ENCODE data around the gene SORCS3.

The SORCS3 gene

GRCh38 chr10:104648421-104648820 is 7.3 kb downstream of the SORCS3 start:
- ATAC-seq = no peak

GRCh38 chr10:104650072-104650471 is 9.0 kb downstream of the SORCS3 start:
- ATAC-seq = no peak

DNA sequence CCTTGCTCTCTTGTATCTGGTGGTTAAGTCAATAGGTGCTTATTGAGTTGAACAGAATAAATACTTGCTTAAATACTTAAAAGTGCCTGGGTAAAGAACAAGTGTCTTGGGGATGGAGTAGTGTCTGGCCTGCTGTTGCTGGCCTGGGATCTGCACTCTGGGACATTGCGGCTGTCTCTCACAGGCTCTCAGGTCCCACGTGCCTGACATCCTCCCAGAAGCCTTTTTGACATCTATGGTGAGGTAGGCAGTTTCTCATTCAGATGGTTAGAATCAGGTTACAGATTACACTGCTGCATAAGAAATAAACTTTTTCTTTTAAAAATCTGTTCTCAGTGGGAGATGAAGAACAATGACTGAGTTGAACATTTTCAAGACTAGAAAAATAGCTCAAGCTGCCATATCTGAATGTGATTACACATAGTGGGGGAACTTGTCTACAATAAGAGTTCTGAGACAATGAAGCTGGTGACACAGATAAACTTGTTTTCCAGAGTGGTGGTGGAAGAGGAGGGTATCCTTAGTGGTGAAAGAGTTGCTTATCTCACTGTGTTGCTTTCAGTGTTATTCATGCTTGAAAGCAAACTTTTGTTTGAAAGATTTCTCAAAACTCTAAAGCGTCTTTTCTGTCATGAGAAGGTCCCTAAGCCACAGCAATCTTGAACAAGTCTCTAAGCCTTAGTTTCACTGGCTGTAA is 9.7 kb downstream of the SORCS3 start:
- no peak for ATAC-seq

DNA sequence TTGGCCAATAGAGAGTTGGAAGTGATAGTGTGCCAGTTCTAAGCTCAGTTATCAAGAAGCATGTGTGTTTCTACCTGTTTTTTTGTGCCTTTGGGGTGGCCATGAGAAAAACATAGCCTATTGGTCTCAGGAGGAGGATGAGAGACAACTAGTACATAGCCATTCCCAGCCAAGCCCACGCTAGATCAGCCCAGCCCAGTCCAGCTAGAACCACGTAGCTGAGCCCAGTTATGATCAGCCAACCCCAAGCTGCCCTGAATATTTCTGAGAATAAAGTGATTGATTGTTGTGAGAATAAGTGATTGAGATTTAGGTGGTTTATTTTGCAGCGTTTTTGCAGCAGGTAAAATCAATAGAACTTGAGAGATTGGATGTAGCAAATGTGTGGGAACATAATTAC is 15.9 kb downstream of the SORCS3 start:
- no peak for ATAC-seq

- ATAC-seq = no peak
Measured at GRCh38 chr10:104657457-104657856, 16.4 kb downstream of the SORCS3 start.

DNA sequence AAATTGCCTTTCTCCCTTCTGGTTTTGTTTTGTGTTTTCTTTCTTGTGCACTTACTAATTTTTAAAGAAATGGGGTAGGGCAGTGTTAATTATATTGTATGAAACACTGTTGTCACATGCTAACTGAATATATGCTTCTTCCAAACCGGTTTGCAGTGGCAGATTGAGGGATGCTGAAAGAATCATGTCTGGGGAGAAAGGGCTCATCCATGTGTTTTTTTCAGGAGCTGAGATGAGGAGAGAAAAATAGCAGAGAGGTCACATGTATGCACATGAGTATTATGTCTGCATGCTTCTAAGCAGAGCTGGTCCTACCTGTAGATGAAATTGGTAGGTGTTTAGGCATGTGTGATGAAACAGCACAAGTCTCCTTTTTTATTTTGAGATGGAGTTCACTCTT is 17.0 kb downstream of the SORCS3 start:
- no peak for ATAC-seq

DNA sequence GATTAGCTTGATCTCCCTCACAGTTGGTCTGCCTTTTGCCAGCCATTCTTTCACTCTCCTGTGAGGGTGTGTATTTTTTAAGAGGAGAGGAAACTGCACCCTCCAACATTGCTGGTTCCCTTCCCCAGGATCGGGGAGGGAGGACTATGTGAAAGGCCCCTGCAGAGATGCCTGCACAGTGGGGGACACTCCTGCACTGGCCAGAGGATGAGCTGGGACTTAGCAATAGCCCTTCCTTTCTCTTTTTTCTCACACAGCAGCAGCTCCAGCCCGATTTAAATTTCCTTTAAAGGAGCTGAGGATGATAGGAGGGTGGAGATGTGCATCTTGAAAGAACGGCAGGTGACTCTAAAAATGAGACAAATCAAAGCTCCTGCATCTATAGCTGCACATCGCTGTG is 18.7 kb downstream of the SORCS3 start:
- ATAC-seq = no peak

GRCh38 chr10:104663076-104663475 is 22.0 kb downstream of the SORCS3 start:
- no peak for ATAC-seq

DNA sequence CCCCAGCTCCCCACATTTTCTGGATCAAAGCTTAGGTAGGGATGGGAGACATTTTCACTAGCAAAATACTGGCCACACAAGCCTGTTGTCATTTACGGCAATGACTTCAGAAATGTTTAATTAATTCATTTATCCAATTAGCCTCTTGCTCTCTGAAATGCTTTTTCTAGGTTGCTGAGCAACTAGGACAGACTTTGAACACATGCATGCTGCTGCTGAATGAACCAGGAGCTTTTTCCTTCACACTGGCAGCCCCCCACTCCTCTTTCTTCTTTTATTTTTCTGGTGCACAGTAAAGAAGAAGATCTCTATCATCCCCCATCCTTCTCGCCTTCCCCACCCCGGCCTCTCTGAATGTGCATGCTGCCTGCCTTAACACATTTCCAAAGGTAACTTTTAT is 22.5 kb downstream of the SORCS3 start:
- ATAC-seq = no peak

DNA sequence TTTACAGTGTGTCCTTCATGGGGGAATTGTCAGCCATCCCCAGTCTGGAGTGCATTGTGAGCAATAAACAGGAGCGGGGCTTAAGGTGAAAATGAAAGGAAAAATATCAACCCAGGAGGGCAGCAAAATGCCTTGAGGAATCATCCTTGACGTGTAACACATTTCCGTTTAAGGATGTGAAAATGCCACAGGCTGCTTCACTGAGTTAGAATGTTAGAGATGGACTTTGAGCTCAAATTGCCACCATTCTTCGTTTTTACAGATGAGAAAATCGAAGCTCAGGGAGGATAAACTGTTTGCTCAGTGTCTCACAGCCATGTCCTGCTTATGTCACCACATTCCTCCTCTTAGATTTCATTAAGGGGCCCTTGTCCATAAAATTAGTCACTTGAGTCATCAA is 23.1 kb downstream of the SORCS3 start:
- no peak for ATAC-seq

GRCh38 chr10:104665174-104665573 is 24.1 kb downstream of the SORCS3 start:
- ATAC-seq = no peak

- no peak for ATAC-seq
Measured at GRCh38 chr10:104666106-104666505, 25.0 kb downstream of the SORCS3 start.

DNA sequence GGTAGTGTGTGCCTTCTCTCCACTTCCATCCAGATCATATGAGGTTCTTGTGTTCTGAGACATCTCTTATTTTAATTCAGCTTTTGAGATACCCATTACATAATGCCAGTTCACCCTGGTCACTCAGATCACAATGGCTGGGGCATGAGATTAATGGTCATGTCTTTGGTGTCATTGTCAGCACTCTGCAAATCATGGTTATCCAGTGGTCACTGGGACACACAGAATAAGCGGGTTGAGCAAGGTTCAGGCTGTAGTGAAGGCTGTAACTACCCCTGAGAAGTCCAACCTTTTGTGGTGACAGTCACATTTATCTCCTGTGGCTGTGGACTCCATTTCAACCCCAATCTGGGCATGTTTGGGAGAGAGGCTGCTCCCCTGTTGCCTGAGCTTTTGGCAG is 35.8 kb downstream of the SORCS3 start:
- ATAC-seq = no peak

DNA sequence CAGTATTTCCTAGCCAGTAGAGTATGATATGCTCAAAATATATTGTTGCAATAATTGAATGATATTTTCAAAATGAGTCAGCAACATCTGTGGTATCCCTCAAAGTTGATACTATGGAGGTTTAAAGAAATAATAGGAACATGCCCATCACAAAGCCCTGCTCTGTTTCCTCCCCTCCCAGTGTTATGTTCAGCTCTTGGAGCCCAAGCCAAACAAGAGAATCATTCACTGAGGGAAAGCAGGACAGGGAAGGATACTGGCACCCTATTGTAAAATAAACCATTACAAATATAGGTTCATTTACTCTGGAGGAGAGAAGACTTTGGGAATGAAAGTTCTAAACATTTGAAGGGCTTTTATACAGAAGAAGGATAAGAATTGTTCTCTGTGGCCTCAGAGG is 37.6 kb downstream of the SORCS3 start:
- no peak for ATAC-seq

DNA sequence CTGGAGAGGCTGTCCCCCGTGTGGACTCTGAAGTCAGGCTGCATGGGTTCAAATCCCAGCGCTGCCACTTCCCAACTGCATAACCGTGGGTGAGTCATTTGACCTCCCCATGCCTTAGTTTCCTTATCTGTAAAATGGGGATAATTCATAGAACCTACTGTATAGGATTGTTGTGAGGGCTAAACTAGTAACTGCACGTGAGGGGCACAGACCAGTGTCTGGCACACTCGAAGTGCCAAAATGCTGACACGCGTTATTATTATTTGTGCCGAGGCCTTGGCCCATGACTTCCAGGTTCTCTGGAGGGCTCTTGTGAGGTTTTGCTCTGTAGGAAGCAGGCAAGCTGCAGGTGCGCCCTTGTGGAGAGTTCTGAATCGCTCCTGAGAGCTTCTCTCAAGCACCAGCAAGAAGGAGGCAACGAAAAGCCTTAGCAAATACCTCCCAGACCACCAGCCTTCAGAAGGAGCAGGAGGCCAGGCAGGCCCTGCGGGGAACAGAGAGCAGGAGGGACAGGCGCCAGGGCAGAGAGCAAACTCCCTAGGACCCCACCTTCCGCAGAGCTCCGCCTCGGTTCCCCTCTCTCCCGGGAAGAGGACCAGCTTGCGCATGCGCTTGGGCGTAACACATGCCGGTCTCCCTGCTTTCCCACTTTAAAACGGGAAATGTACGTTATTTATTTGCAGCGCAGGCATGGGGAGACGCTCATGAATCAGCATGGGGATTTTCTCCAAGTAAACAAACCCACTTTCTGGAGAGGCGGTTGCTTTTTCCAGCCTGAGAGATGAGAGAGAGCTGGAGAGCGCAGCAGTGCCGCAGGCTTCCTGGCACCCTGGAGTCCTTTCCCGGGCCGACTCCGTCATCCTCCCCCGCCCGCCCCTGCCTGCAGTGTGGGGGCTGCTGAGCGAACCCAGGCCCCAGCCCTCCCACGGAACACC is 39.6 kb downstream of the SORCS3 start:
- no peak for ATAC-seq

- ATAC-seq = no peak
Measured at GRCh38 chr10:104681485-104681884, 40.4 kb downstream of the SORCS3 start.

- no peak for ATAC-seq
Measured at GRCh38 chr10:104683567-104683966, 42.5 kb downstream of the SORCS3 start.

- no peak for ATAC-seq
Measured at GRCh38 chr10:104686829-104687228, 45.7 kb downstream of the SORCS3 start.

DNA sequence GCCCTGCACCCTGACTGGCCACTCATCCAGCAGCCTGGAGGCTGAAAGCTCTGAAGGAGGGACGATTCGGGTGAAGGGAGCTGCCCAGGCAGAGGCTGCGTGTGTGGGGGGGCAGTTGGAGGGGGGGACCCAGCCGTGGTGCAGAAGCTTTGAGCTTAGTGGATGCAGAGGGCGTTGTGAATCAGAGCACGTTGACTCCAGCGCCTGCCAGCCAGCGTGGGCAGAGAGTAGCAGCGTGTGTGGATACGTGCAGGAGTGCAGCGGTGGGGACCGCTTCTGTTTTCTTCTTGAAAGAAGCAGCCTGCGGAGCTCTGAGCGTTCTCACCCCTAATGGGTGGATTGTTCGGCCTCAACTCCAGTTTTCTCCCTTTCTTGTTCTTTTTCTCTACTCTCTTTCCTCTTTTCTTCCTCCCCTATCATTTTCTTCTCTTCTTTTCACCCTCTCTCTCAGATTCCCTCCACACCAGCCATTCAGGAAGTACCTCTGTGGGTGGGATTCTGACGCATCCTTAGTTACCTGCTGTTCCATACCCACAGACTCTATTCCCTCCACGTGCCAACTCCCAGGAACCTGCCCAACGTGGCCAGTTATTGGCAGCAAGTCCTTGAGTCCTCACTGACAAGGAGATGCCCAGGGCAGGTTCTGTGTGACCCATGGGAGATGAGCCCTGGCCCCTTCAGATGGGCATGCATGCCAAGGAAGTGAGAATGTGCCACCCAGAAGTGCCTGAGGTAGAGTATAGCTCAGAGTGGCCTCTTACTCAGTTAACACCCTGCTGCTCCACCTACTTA is 47.4 kb downstream of the SORCS3 start:
- ATAC-seq = no peak

DNA sequence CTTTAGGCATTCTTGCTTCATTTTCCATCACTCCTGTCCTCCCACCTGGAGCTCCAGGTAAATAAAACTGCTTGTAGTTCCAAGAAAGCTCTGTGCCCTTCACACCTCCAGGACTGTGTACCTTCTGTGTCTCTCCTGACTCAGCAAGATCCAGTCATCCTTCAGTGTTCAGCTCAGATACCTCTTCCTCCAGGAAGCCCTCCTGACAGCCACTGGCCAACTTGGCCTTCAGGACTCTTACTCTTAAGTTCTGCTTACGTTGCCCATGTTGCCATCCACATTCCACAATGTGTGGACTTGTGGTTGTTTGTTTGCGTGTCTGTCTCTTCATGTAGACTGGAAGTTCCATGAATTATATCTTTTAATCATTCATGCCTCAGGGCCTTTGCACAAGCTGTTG is 48.0 kb downstream of the SORCS3 start:
- no peak for ATAC-seq

- ATAC-seq = no peak
Measured at GRCh38 chr10:104689547-104689946, 48.5 kb downstream of the SORCS3 start.

- ATAC-seq = no peak
Measured at GRCh38 chr10:104690101-104690500, 49.0 kb downstream of the SORCS3 start.

DNA sequence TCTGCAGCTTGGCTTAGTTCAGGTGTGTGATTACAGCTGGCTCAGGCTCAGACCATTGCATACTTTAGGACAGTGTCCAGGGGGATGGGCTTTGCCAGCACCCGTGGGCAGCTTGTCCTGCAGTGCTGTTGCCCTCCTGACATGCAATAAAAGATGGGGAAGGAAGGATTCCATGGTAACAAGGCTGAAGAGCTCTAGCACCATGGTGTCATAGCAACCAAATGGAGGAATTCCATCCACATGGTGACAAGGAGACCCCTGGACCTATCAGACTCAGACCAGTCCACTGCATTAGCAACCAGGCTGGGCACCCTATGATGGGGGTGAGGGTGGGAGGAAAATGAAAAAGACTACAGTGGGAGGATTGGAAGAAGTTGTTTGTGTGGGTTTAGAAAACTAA is 49.9 kb downstream of the SORCS3 start:
- ATAC-seq = no peak

Data from activated CD4-positive, CD25-positive, alpha-beta regulatory T cell treated with anti-CD3 and anti-CD28 coated beads, Interleukin-2, amount 50 U/mL, for 24 hours (primary cell).